ENCODE data around the gene TMEM201. TPM values are rescaled to one million over a fixed set of nuclear protein-coding genes. Genes with fewer than 3 reads are reported as not detected.

The TMEM201 gene
- total RNA-seq, 1 experiment from 2014 or later = 17.4 TPM

- Histone ChIP-seq H3K4me2 (no peak overlapping the region), H3K27ac (no peak overlapping the region)
- BruUV-seq (replicated peaks) = no TSS peak
Observed at GRCh38 chr1:9595968-9596340, 7.2 kb downstream of the TMEM201 start.

GRCh38 chr1:9596415-9597123, 7.9 kb downstream of the TMEM201 start:
- H4K20me1 ChIP-seq (ENCODE audit: insufficient read depth) = no peaks in the 10 kb centered on the region

More at GRCh38 chr1:9595968-9596340, 7.2 kb downstream of the TMEM201 start:
- POLR2A ChIA-PET (ENCODE audit: unreplicated experiment) = no interaction called here
- no peaks in the 10 kb centered on the region for H3K27me3 ChIP-seq (ENCODE audit: insufficient read depth, low read depth)
- DNase-seq = no peak
- H3K79me2 ChIP-seq (ENCODE audit: low read depth) = peaks cover 28% of the 10 kb centered on the region
- intact Hi-C loops (cut with micrococcal nuclease; ENCODE audit: unreplicated experiment) = no loop called here
- no peaks in the 10 kb centered on the region for H3K36me3 ChIP-seq (ENCODE audit: low read depth)
- H3F3A ChIP-seq (ENCODE audit: insufficient read depth, low read depth) = no peaks in the 10 kb centered on the region
- no peaks in the 10 kb centered on the region for H3K9me3 ChIP-seq (ENCODE audit: insufficient read depth, low read depth)
- TF ChIP-seq EZH2 (IDR thresholded peaks at IDR 0.05; ENCODE audit: low read depth) = no peak
- TF ChIP-seq CTCF (conservative IDR thresholded peaks at IDR 0.05) = no peak
- no peaks in the 10 kb centered on the region for H3K9me2 ChIP-seq (ENCODE audit: insufficient read depth)
- no peaks in the 10 kb centered on the region for H3K4me1 ChIP-seq (replicated peaks; ENCODE audit: insufficient read depth)
- CTCF ChIA-PET = no interaction called here
- no peaks in the 10 kb centered on the region for H4K20me1 ChIP-seq (ENCODE audit: insufficient read depth)
- no peak overlapping the region for H3K4me3 ChIP-seq
- no peak overlapping the region for H2AFZ ChIP-seq

More at GRCh38 chr1:9596415-9597123, 7.9 kb downstream of the TMEM201 start:
- Histone ChIP-seq H2AFZ (no peak overlapping the region), H3K4me2 (no peak overlapping the region), H3K79me2 (ENCODE audit: low read depth) (peaks cover 24% of the 10 kb centered on the region), H3K9me2 (ENCODE audit: insufficient read depth) (no peaks in the 10 kb centered on the region), H3K4me1 (replicated peaks; ENCODE audit: insufficient read depth) (no peaks in the 10 kb centered on the region), H3K27me3 (ENCODE audit: insufficient read depth, low read depth) (no peaks in the 10 kb centered on the region), H3K4me3 (no peak overlapping the region), H3K27ac (no peak overlapping the region), H3K36me3 (ENCODE audit: low read depth) (no peaks in the 10 kb centered on the region), H3F3A (ENCODE audit: insufficient read depth, low read depth) (no peaks in the 10 kb centered on the region), H3K9me3 (ENCODE audit: insufficient read depth, low read depth) (no peaks in the 10 kb centered on the region)
- CTCF ChIA-PET = no interaction called here
- intact Hi-C loops (cut with micrococcal nuclease; ENCODE audit: unreplicated experiment) = no loop called here
- no peak for DNase-seq
- no TSS peak for BruUV-seq (replicated peaks)
- POLR2A ChIA-PET (ENCODE audit: unreplicated experiment) = no interaction called here
- TF ChIP-seq EZH2 (IDR thresholded peaks at IDR 0.05; ENCODE audit: low read depth) = no peak
- TF ChIP-seq CTCF (conservative IDR thresholded peaks at IDR 0.05) = no peak

All from PC-9 (cell line).